Spleen (tissue), 7 donors: ENCODE data around the gene DNASE1.
"Not testable (repeated sequence)": the region's sequence is repeated elsewhere in the genome, so short reads cannot be mapped to it uniquely, and the experiment has no call there.

ENCODE experiments used
- POLR2A ChIP-seq, 3 donors: fragments of 450-650 bp; IDR thresholded peaks; one replicate each; pipeline ENCODE4 v1.5.1; 2017; ENCODE audit warnings: antibody characterized with exemption in 3 of 3, mild to moderate bottlenecking in 1 of 3
- POLR2AphosphoS5 ChIP-seq, 3 donors: sonication (generic); formaldehyde crosslinking; IDR thresholded peaks; one replicate each; pipeline ENCODE4 v1.5.1; 2017; ENCODE audit warnings: antibody characterized with exemption in 3 of 3
- TF ChIP-seq, protein P1 (sequence below), 11 experiments: fragments of 200-600 bp in 7 of 11; fragments of 450-650 bp in 4 of 11; sonication (generic) in 4 of 11; IDR thresholded peaks in 8 of 11; conservative IDR thresholded peaks in 3 of 11; 1 replicate in 7 of 11; 2 replicates in 4 of 11; pipeline versions ENCODE4 v1.4.0 to v1.8.0; 2016 to 2021; ENCODE audit warnings: antibody characterized with exemption in 11 of 11, inconsistent platforms in 4 of 11, mild to moderate bottlenecking in 1 of 11
- donor health status: DM: no; HTN: no; CAD: no; lungs with moderate emphysema.
- donor health status: DM: no; HTN: no; CAD: no.
- donor health status: DM: no; HTN: no; CAD: no.

DNA sequence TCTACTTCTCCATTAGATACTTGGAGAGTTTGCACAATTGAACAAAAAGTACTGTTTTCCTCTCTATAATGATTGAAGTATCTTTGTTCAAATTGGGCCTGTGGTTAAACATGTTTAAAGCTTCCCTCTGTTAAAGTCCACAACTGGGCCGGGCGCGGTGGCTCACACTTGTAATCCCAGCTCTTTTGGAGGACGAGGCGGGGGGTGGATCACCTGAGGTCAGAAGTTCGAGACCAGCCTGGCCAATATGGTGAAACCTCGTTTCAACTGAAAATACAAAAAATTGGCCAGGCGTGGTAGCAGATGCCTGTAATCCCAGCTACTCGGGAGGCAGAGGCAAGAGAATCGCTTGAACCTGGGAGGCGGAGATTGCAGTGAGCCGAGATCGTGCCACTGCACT lies 45.5 kb upstream of the DNASE1 start:
- TF ChIP-seq, protein P1, sequence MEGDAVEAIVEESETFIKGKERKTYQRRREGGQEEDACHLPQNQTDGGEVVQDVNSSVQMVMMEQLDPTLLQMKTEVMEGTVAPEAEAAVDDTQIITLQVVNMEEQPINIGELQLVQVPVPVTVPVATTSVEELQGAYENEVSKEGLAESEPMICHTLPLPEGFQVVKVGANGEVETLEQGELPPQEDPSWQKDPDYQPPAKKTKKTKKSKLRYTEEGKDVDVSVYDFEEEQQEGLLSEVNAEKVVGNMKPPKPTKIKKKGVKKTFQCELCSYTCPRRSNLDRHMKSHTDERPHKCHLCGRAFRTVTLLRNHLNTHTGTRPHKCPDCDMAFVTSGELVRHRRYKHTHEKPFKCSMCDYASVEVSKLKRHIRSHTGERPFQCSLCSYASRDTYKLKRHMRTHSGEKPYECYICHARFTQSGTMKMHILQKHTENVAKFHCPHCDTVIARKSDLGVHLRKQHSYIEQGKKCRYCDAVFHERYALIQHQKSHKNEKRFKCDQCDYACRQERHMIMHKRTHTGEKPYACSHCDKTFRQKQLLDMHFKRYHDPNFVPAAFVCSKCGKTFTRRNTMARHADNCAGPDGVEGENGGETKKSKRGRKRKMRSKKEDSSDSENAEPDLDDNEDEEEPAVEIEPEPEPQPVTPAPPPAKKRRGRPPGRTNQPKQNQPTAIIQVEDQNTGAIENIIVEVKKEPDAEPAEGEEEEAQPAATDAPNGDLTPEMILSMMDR (IDR thresholded peaks at IDR 0.05 in 8 of 11, conservative IDR thresholded peaks at IDR 0.05 in 3 of 11): not testable (repeated sequence)
- not testable (repeated sequence) for TF ChIP-seq POLR2A, POLR2AphosphoS5 (IDR thresholded peaks at IDR 0.05)
